ENCODE data around the gene ADAMTSL2.

GRCh38 chr9:133590231-133590855, 55.8 kb downstream of the ADAMTSL2 start:
- no peak for TF ChIP-seq TAF1 (conservative IDR thresholded peaks at IDR 0.05)
- no peak for TF ChIP-seq CTCF (IDR thresholded peaks at IDR 0.05; ENCODE audit: low read depth, low read length, missing input control)
- no peak for TF ChIP-seq GABPA (IDR thresholded peaks at IDR 0.05 in 1 of 2, conservative IDR thresholded peaks at IDR 0.05 in 1 of 2)
- TF ChIP-seq EGR1 (IDR thresholded peaks at IDR 0.05; ENCODE audit: low read depth in 2 of 2): no peak
- TF ChIP-seq JUND (IDR thresholded peaks at IDR 0.05): no peak
- TF ChIP-seq FOXA1 (IDR thresholded peaks at IDR 0.05): no peak
- TF ChIP-seq SP1 (IDR thresholded peaks at IDR 0.05): no peak
- TF ChIP-seq, protein P1, sequence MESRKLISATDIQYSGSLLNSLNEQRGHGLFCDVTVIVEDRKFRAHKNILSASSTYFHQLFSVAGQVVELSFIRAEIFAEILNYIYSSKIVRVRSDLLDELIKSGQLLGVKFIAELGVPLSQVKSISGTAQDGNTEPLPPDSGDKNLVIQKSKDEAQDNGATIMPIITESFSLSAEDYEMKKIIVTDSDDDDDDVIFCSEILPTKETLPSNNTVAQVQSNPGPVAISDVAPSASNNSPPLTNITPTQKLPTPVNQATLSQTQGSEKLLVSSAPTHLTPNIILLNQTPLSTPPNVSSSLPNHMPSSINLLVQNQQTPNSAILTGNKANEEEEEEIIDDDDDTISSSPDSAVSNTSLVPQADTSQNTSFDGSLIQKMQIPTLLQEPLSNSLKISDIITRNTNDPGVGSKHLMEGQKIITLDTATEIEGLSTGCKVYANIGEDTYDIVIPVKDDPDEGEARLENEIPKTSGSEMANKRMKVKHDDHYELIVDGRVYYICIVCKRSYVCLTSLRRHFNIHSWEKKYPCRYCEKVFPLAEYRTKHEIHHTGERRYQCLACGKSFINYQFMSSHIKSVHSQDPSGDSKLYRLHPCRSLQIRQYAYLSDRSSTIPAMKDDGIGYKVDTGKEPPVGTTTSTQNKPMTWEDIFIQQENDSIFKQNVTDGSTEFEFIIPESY (IDR thresholded peaks at IDR 0.05): no peak
- TF ChIP-seq RAD21 (IDR thresholded peaks at IDR 0.05): no peak
- TF ChIP-seq YY1 (IDR thresholded peaks at IDR 0.05): no peak
- no peak for TF ChIP-seq ATF3 (IDR thresholded peaks at IDR 0.05)
- TF ChIP-seq, protein P2, sequence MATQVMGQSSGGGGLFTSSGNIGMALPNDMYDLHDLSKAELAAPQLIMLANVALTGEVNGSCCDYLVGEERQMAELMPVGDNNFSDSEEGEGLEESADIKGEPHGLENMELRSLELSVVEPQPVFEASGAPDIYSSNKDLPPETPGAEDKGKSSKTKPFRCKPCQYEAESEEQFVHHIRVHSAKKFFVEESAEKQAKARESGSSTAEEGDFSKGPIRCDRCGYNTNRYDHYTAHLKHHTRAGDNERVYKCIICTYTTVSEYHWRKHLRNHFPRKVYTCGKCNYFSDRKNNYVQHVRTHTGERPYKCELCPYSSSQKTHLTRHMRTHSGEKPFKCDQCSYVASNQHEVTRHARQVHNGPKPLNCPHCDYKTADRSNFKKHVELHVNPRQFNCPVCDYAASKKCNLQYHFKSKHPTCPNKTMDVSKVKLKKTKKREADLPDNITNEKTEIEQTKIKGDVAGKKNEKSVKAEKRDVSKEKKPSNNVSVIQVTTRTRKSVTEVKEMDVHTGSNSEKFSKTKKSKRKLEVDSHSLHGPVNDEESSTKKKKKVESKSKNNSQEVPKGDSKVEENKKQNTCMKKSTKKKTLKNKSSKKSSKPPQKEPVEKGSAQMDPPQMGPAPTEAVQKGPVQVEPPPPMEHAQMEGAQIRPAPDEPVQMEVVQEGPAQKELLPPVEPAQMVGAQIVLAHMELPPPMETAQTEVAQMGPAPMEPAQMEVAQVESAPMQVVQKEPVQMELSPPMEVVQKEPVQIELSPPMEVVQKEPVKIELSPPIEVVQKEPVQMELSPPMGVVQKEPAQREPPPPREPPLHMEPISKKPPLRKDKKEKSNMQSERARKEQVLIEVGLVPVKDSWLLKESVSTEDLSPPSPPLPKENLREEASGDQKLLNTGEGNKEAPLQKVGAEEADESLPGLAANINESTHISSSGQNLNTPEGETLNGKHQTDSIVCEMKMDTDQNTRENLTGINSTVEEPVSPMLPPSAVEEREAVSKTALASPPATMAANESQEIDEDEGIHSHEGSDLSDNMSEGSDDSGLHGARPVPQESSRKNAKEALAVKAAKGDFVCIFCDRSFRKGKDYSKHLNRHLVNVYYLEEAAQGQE (IDR thresholded peaks at IDR 0.05): no peak
- no peak for TF ChIP-seq HNF4G (IDR thresholded peaks at IDR 0.05)
- TF ChIP-seq MAX (IDR thresholded peaks at IDR 0.05): no peak
